ENCODE measurements around the gene C11orf52.

DNA sequence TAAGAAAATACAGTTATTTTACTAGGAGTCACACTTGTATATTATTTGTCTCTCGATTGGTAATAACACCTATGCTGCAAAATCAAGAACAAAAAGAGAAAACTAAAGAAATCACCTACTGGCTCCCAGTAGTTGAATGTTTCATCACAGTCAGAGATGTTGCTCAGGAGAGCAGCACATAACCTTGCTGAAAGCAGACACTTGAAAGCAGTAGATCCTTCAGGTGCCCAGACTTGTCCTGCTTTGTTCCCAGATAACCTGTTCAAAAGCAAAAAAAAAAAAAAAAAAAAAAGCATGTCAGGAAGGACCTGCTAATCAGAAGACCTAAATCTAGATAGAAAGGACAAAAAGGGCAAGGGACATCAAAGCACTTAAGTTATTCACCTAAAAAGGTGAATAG lies 48.6 kb upstream of the C11orf52 start:
- TF ChIP-seq, protein P1, sequence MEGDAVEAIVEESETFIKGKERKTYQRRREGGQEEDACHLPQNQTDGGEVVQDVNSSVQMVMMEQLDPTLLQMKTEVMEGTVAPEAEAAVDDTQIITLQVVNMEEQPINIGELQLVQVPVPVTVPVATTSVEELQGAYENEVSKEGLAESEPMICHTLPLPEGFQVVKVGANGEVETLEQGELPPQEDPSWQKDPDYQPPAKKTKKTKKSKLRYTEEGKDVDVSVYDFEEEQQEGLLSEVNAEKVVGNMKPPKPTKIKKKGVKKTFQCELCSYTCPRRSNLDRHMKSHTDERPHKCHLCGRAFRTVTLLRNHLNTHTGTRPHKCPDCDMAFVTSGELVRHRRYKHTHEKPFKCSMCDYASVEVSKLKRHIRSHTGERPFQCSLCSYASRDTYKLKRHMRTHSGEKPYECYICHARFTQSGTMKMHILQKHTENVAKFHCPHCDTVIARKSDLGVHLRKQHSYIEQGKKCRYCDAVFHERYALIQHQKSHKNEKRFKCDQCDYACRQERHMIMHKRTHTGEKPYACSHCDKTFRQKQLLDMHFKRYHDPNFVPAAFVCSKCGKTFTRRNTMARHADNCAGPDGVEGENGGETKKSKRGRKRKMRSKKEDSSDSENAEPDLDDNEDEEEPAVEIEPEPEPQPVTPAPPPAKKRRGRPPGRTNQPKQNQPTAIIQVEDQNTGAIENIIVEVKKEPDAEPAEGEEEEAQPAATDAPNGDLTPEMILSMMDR (tag by site-specific recombination; IDR thresholded peaks at IDR 0.05), result no peak
- TF ChIP-seq TRIM28 (IDR thresholded peaks at IDR 0.05; ENCODE audit: borderline replicate concordance, low read length), result no peak
- no peak for TF ChIP-seq ZNF416 (tag by site-specific recombination; IDR thresholded peaks at IDR 0.05)
- no peak for TF ChIP-seq TCF7L2 (IDR thresholded peaks at IDR 0.05; ENCODE audit: borderline replicate concordance, low read depth, low read length)
- TF ChIP-seq, protein P2, sequence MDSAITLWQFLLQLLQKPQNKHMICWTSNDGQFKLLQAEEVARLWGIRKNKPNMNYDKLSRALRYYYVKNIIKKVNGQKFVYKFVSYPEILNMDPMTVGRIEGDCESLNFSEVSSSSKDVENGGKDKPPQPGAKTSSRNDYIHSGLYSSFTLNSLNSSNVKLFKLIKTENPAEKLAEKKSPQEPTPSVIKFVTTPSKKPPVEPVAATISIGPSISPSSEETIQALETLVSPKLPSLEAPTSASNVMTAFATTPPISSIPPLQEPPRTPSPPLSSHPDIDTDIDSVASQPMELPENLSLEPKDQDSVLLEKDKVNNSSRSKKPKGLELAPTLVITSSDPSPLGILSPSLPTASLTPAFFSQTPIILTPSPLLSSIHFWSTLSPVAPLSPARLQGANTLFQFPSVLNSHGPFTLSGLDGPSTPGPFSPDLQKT (IDR thresholded peaks at IDR 0.05; ENCODE audit: borderline replicate concordance, low read depth, low read length), result no peak
- no peak for TF ChIP-seq ZNF274 (IDR thresholded peaks at IDR 0.05; ENCODE audit: low read length)
- no peak for TF ChIP-seq ZNF274 (tag by site-specific recombination; IDR thresholded peaks at IDR 0.05; ENCODE audit: borderline replicate concordance)
- no peak for TF ChIP-seq YY2 (tag by site-specific recombination; IDR thresholded peaks at IDR 0.05)
- no peak for TF ChIP-seq ZNF660 (tag by site-specific recombination; IDR thresholded peaks at IDR 0.05)
- no peak for TF ChIP-seq IKZF3 (tag by site-specific recombination; IDR thresholded peaks at IDR 0.05)
- no peak for TF ChIP-seq ZNF624 (tag by site-specific recombination; IDR thresholded peaks at IDR 0.05)
- no peak for TF ChIP-seq ZNF629 (tag by site-specific recombination; IDR thresholded peaks at IDR 0.05)
- no peak for TF ChIP-seq ZNF785 (tag by site-specific recombination; IDR thresholded peaks at IDR 0.05)
- TF ChIP-seq, protein P3, sequence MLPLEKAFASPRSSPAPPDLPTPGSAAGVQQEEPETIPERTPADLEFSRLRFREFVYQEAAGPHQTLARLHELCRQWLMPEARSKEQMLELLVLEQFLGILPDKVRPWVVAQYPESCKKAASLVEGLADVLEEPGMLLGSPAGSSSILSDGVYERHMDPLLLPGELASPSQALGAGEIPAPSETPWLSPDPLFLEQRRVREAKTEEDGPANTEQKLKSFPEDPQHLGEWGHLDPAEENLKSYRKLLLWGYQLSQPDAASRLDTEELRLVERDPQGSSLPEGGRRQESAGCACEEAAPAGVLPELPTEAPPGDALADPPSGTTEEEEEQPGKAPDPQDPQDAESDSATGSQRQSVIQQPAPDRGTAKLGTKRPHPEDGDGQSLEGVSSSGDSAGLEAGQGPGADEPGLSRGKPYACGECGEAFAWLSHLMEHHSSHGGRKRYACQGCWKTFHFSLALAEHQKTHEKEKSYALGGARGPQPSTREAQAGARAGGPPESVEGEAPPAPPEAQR (tag by site-specific recombination; IDR thresholded peaks at IDR 0.05), result no peak
- TF ChIP-seq, protein P4, sequence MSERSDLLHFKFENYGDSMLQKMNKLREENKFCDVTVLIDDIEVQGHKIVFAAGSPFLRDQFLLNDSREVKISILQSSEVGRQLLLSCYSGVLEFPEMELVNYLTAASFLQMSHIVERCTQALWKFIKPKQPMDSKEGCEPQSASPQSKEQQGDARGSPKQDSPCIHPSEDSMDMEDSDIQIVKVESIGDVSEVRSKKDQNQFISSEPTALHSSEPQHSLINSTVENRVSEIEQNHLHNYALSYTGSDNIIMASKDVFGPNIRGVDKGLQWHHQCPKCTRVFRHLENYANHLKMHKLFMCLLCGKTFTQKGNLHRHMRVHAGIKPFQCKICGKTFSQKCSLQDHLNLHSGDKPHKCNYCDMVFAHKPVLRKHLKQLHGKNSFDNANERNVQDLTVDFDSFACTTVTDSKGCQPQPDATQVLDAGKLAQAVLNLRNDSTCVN (tag by site-specific recombination; optimal IDR thresholded peaks at IDR 0.05), result no peak

All from HEK293 (cell line).